SK-N-SH (cell line): ENCODE measurements around the gene TWNK. TPM values are rescaled to one million over a fixed set of nuclear protein-coding genes. Genes with fewer than 3 reads are reported as not detected.

Source experiments
- CTCF ChIA-PET: fragments of 300-600, 350-600 bp; formaldehyde crosslinking; extraction: SDS; loops from one replicate; lab custom pipeline; 2021; lab: Yijun Ruan, JAX
- POLR2A ChIA-PET: fragments of 350-600 bp; sonication (Branson Sonifier 250); formaldehyde crosslinking; extraction: SDS; loops from one replicate; lab custom pipeline; 2020; ENCODE audit warnings: antibody characterized with exemption, inconsistent platforms; lab: Yijun Ruan, JAX
- DNase-seq: peaks from one replicate; pipeline ENCODE4 v3.0.0; 2012
- H2AFZ ChIP-seq: fragments of 200-600 bp; sonication (generic); 2 replicates; pipeline ENCODE4 v1.8.1; 2016; ENCODE audit warnings: antibody characterized with exemption, mild to moderate bottlenecking, low read depth
- H3F3A ChIP-seq: fragments of 200-600 bp; sonication (generic); replicated peaks from 2 replicates; pipeline ENCODE3; 2016; ENCODE audit warnings: antibody characterized with exemption, mild to moderate bottlenecking; ENCODE audit not compliant: insufficient read depth
- H3K27ac ChIP-seq, 2 experiments: fragments of 200-500 bp in 1 of 2; fragments of 200-600 bp in 1 of 2; sonication (Bioruptor generic) in 1 of 2; sonication (generic), shearing (Covaris generic) in 1 of 2; 2 replicates each; pipeline versions ENCODE4 v1.5.1 to v1.6.1; 2014 to 2016; ENCODE audit warnings: low read depth in 2 of 2, inconsistent platforms in 1 of 2, low read length in 1 of 2, mild to moderate bottlenecking in 1 of 2, mixed read lengths in 1 of 2
- H3K27me3 ChIP-seq: fragments of 200-600 bp; sonication (generic), shearing (Covaris generic); 2 replicates; pipeline ENCODE4 v1.6.1; 2016; ENCODE audit warnings: mixed run types; ENCODE audit not compliant: insufficient read depth
- H3K36me3 ChIP-seq, 2 experiments: fragments of 200-500 bp in 1 of 2; fragments of 200-600 bp in 1 of 2; sonication (Bioruptor generic) in 1 of 2; sonication (generic) in 1 of 2; replicated peaks in 1 of 2; 2 replicates each; pipeline versions ENCODE3 to v1.5.1; 2014 to 2016; ENCODE audit warnings: low read length in 1 of 2, mild to moderate bottlenecking in 1 of 2; ENCODE audit not compliant: insufficient read depth in 2 of 2, control insufficient read depth in 1 of 2
- H3K4me1 ChIP-seq, 2 experiments: fragments of 200-500 bp in 1 of 2; fragments of 200-600 bp in 1 of 2; sonication (Bioruptor generic) in 1 of 2; sonication (generic), shearing (Covaris generic) in 1 of 2; 2 replicates each; pipeline versions ENCODE4 v1.5.1 to v1.6.1; 2014 to 2016; ENCODE audit warnings: low read depth in 1 of 2, low read length in 1 of 2, mixed run types in 1 of 2; ENCODE audit not compliant: insufficient read depth in 2 of 2, control insufficient read depth in 1 of 2
- H3K4me2 ChIP-seq: fragments of 200-600 bp; sonication (generic), shearing (Covaris generic); 2 replicates; pipeline ENCODE4 v1.6.1; 2017; ENCODE audit warnings: mixed run types
- H3K4me3 ChIP-seq, 2 experiments: fragments of 200-500 bp in 1 of 2; fragments of 200-600 bp in 1 of 2; sonication (Bioruptor generic) in 1 of 2; sonication (generic), shearing (Covaris generic) in 1 of 2; 2 replicates each; pipeline versions ENCODE4 v1.5.1 to v1.8.1; 2014 to 2016; ENCODE audit warnings: low read depth in 2 of 2, inconsistent platforms in 1 of 2, low read length in 1 of 2, mild to moderate bottlenecking in 1 of 2, mixed read lengths in 1 of 2, moderate library complexity in 1 of 2
- H3K79me2 ChIP-seq: fragments of 200-600 bp; sonication (generic); 2 replicates; pipeline ENCODE4 v1.8.1; 2017; ENCODE audit warnings: mild to moderate bottlenecking; ENCODE audit not compliant: insufficient read depth
- H3K9ac ChIP-seq: fragments of 200-600 bp; sonication (generic); 2 replicates; pipeline ENCODE4 v1.6.1; 2017; ENCODE audit warnings: mixed run types
- H3K9me2 ChIP-seq: fragments of 200-600 bp; sonication (generic); 2 replicates; pipeline ENCODE4 v1.6.1; 2017; ENCODE audit warnings: mixed run types
- H3K9me3 ChIP-seq: fragments of 200-600 bp; sonication (generic); 2 replicates; pipeline ENCODE4 v1.6.1; 2017; ENCODE audit warnings: mixed run types, mild to moderate bottlenecking, moderate library complexity
- H4K20me1 ChIP-seq: fragments of 200-600 bp; sonication (generic); 2 replicates; pipeline ENCODE4 v1.6.1; 2017; ENCODE audit warnings: mild to moderate bottlenecking, mixed run types; ENCODE audit not compliant: insufficient read depth
- CHD2 ChIP-seq: fragments of 150-350 bp; IDR thresholded peaks from 2 replicates; pipeline ENCODE4 v1.6.1; 2018; ENCODE audit warnings: low read length; ENCODE audit not compliant: partially characterized antibody
- FOSL2 ChIP-seq: IDR thresholded peaks from 2 replicates; pipeline ENCODE4 v1.4.0; 2012; ENCODE audit warnings: low read depth, mild to moderate bottlenecking, moderate library complexity, borderline replicate concordance
- FOXJ3 ChIP-seq: sonication (generic); formaldehyde crosslinking; IDR thresholded peaks from 2 replicates; pipeline ENCODE4 v1.5.1; 2020; ENCODE audit warnings: mild to moderate bottlenecking, missing genetic modification reagents
- FOXM1 ChIP-seq: IDR thresholded peaks from 2 replicates; pipeline ENCODE4 v1.4.0; 2012; ENCODE audit warnings: low read depth, mild to moderate bottlenecking
- MAX ChIP-seq: IDR thresholded peaks from 2 replicates; pipeline ENCODE4 v1.4.0; 2012; ENCODE audit warnings: low read depth
- MXI1 ChIP-seq: IDR thresholded peaks from 2 replicates; pipeline ENCODE4 v1.6.1; 2012; ENCODE audit warnings: mild to moderate bottlenecking, low read depth, low read length, improper control_type of control experiment
- NFIC ChIP-seq: IDR thresholded peaks from 2 replicates; pipeline ENCODE4 v1.4.0; 2012; ENCODE audit warnings: borderline replicate concordance
- NRF1 ChIP-seq: IDR thresholded peaks from 2 replicates; pipeline ENCODE4 v1.6.1; 2012; ENCODE audit warnings: low read depth, mild to moderate bottlenecking, low read length
- POLR2AphosphoS5 ChIP-seq: IDR thresholded peaks from 2 replicates; pipeline ENCODE4 v1.6.1; 2012; ENCODE audit warnings: low read depth, low read length
- SIN3A ChIP-seq: IDR thresholded peaks from 2 replicates; pipeline ENCODE4 v1.6.1; 2012; ENCODE audit warnings: low read depth, mild to moderate bottlenecking, low read length, moderate library complexity, borderline replicate concordance
- SMC3 ChIP-seq: IDR thresholded peaks from 2 replicates; pipeline ENCODE4 v1.6.1; 2012; ENCODE audit warnings: low read depth, low read length, improper control_type of control experiment
- WGBS: methylation state at CpG from one replicate; pipeline ENCODE4 v1.1.6; 2017; ENCODE audit warnings: low lambda C conversion rate; 5-methylcytosine and 5-hydroxymethylcytosine counted together
- polyA plus RNA-seq, 3 experiments: library from polyadenylated mRNA; depleted of rRNA; stranded (reverse); fragments of >200 nt; gene quantifications; 2 replicates each; pipeline ENCODE4 v1.2.3, GENCODE V29; 2012
- TF ChIP-seq, protein P1 (sequence below): IDR thresholded peaks from 2 replicates; pipeline ENCODE4 v1.4.0; 2012; ENCODE audit warnings: low read depth, borderline replicate concordance

Gene TWNK
- polyA plus RNA-seq, 1 of the 3 experiments (the other 2 are of a cell fraction): 16.4 TPM

DNA sequence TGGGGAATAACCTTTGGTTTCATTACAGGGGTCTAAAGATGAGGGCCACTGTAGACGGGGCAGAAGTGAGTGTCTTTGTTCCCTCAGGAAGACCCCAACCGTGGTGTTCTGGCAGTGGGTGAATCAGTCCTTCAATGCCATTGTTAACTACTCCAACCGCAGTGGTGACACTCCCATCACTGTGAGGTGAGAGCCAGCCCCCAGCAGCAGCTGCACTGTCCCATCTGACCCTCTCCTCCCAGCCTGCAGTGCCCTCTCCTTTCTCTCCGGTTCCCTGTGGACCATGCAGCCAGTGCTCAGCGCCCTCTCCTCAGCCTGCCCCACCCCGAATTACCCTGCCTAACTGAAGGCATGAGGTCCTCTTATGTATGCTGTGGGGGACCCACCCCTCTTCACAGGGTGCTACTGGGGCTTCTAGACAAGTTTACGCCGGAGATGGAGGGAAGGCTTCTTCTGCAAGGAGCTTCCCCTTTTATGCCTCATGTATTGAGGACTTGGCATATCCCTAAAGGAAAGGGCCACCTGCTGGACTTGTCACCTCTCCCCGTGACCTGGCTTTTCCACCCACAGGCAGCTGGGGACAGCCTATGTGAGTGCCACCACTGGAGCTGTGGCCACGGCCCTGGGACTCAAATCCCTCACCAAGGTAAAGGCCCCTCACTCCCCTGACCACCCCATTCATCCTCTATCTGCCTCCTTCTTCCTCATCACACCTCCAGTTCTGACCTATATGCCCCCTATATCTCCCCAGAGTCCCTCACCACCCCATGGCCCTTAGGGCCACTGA lies 48.8 kb downstream of the TWNK start:
- peaks cover 39% of the 10 kb centered on the region for H4K20me1 ChIP-seq
- H2AFZ ChIP-seq: no peak overlapping the region
- no peak overlapping the region for H3K27ac ChIP-seq
- no peak overlapping the region for H3K9ac ChIP-seq
- H3K79me2 ChIP-seq: peaks cover 47% of the 10 kb centered on the region
- H3K9me3 ChIP-seq: no peaks in the 10 kb centered on the region
- POLR2A ChIA-PET: no interaction called here
- CTCF ChIA-PET: interaction anchor here (0.8 to 15.0 kb wide), 11 partner anchors 10 to 106 kb away, joined by 3 to 198 read pairs (median 4); no protein-coding TSS in a partner anchor
- no peaks in the 10 kb centered on the region for H3K9me2 ChIP-seq
- H3K36me3 ChIP-seq: peaks cover 38 to 53% of the 10 kb centered on the region in 2 experiments
- H3F3A ChIP-seq: peaks cover 40% of the 10 kb centered on the region
- peaks cover 7 to 16% of the 10 kb centered on the region in 2 experiments; a peak in 2 of 4 replicates for H3K4me1 ChIP-seq
- no peaks in the 10 kb centered on the region for H3K27me3 ChIP-seq
- no peak for TF ChIP-seq CHD2
- no peak for TF ChIP-seq MAX
- no peak for TF ChIP-seq SMC3
- TF ChIP-seq SIN3A: no peak
- no peak for TF ChIP-seq FOSL2
- TF ChIP-seq MXI1: no peak
- no peak overlapping the region for H3K4me2 ChIP-seq
- H3K4me3 ChIP-seq: no peak overlapping the region
- WGBS: 90% methylated on average over 8 of the region's 10 CpGs
- DNase-seq: no peak

DNA sequence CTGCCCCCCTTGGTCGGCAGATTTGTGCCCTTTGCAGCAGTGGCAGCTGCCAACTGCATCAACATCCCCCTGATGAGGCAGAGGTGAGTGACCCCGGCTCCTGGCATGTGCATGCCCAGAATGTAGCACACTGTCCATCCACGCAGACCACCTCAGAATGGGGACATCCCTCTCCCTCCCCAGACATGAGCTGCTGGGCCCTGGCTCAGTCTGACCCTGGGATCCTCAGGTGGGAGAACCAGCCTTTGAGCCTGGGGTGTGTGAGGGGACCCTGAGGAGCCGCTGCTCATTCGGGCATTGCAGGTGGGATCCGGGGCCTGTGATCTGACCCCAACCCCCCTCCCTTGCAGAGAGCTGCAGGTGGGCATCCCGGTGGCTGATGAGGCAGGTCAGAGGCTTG lies 49.4 kb downstream of the TWNK start:
- Histone ChIP-seq H4K20me1 (peaks cover 39% of the 10 kb centered on the region), H3K4me3 (no peak overlapping the region), H3K27me3 (no peaks in the 10 kb centered on the region), H3K36me3 (peaks cover 38 to 53% of the 10 kb centered on the region in 2 experiments), H3K4me2 (no peak overlapping the region), H3K27ac (no peak overlapping the region), H3K79me2 (peaks cover 46% of the 10 kb centered on the region), H3K9ac (no peak overlapping the region), H3K9me2 (no peaks in the 10 kb centered on the region), H3K4me1 (peaks cover 7 to 15% of the 10 kb centered on the region in 2 experiments; a peak in 3 of 4 replicates), H3K9me3 (no peaks in the 10 kb centered on the region), H2AFZ (no peak overlapping the region), H3F3A (peaks cover 46% of the 10 kb centered on the region)
- CTCF ChIA-PET: interaction anchor here (0.8 to 15.0 kb wide), 11 partner anchors 10 to 105 kb away, joined by 3 to 198 read pairs (median 4); no protein-coding TSS in a partner anchor
- DNase-seq: no peak
- POLR2A ChIA-PET: no interaction called here
- 85% methylated on average over 3 of the region's 7 CpGs for WGBS
- TF ChIP-seq FOXM1 (no peak), FOXJ3 (no peak), NRF1 (no peak), SIN3A (no peak), POLR2AphosphoS5 (no peak), NFIC (no peak)
- TF ChIP-seq, protein P1, sequence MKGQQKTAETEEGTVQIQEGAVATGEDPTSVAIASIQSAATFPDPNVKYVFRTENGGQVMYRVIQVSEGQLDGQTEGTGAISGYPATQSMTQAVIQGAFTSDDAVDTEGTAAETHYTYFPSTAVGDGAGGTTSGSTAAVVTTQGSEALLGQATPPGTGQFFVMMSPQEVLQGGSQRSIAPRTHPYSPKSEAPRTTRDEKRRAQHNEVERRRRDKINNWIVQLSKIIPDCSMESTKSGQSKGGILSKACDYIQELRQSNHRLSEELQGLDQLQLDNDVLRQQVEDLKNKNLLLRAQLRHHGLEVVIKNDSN: no peak
